Renal cortex interstitium (tissue), 15 donors: ENCODE data around the gene TSPEAR. TPM values are rescaled to one million over a fixed set of nuclear protein-coding genes. Genes with fewer than 3 reads are reported as not detected.

ENCODE experiments used
- DNase-seq, 11 donors: peaks; one replicate each; pipeline ENCODE4 v3.0.0-alpha.2; 2013; ENCODE audit warnings: low read depth in 9 of 11, low spot score in 4 of 11; ENCODE audit errors: extremely low read depth in 1 of 11
- long read RNA-seq, 16 experiments: transcript quantifications; one replicate each; lab custom pipeline, GENCODE V29; 2026
- polyA plus RNA-seq, 3 donors: library from polyadenylated mRNA; unstranded; fragments of 120-200 nt; gene quantifications; one replicate each; pipeline ENCODE4 v1.2.1, GENCODE V29; 2013; ENCODE audit not compliant: insufficient read length in 3 of 3

TSPEAR gene
- 1 to 10 TPM in 1 of 3 donors, under 1 TPM in 2; 0.82 to 1.5 (median 0.89) TPM for polyA plus RNA-seq
- long read RNA-seq, donor 1 = 0 reads
- long read RNA-seq, donor 2 = 0 reads
- long read RNA-seq, donor 3 = 0 reads
- long read RNA-seq, donor 4 = 0 reads
- long read RNA-seq, donor 5 = 0 reads
- long read RNA-seq, donor 6 = 0 reads
- long read RNA-seq, donor 7, partial matches to known transcripts = 0 of 1 reads
- long read RNA-seq, donor 7, other reads (novel, unspliced or antisense) = 0 of 1 reads
- long read RNA-seq, donor 8 = 0 reads
- long read RNA-seq, donor 9 = 0 reads
- long read RNA-seq, donor 10 = 0 reads
- long read RNA-seq, donor 11 = 0 reads
- long read RNA-seq, donor 12 = 0 reads
- long read RNA-seq, donor 13 = 0 reads
- long read RNA-seq, donor 14 = 0 reads
- long read RNA-seq, donor 15 = 0 reads
- long read RNA-seq, donor 16 = 0 reads

DNA sequence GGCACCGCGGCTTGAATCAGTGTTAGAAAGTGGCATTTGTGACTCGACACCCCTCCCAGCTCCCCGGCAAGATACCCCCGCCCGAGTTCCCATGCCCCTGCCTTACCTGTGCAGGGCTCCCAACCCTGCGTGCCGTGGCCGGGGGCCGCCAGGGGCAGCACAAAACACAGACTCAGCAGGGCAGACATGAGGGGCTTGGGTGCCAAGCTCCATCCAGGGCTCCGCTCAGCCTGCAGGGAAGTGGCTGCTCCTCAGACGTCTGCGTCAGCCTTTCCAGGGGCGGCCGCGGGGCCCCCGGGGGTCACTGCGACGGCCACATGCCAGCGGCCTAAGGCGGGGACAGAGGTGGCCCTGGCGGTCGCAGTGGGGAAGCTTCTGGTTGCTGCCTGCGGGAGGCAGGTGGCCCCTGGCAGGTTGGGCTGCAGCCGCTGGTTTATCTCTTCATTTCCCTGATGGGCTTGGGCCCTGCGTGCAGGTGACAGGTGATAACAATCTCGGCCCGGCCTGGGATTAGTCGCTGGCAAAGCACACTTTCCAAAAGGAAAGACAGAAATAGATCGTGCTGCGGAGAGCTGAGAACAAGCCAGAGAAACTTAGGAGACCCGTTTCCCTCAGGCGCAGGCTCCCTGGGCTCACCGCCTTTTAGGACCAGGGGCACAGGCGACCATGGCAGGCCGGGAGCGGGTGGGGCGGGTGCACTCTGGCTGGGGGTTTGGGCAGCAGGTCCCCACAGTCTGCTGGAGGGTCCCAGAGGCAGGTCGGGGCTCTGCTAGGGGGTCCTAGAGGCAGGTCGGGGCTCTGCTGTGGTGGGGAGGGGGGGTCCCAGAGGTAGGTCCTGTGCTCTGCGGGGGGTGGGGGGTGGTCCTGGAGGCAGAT lies at the start of gene TSPEAR:
TSPEAR (minus strand) TSS at position 246 of the 876 bp plus-strand sequence; CDS start at position 188, 58 bp downstream.
- no peak for DNase-seq

GRCh38 chr21:44760376-44760775 lies 49.0 kb upstream of the TSPEAR start:
- DNase-seq = no peak

DNA sequence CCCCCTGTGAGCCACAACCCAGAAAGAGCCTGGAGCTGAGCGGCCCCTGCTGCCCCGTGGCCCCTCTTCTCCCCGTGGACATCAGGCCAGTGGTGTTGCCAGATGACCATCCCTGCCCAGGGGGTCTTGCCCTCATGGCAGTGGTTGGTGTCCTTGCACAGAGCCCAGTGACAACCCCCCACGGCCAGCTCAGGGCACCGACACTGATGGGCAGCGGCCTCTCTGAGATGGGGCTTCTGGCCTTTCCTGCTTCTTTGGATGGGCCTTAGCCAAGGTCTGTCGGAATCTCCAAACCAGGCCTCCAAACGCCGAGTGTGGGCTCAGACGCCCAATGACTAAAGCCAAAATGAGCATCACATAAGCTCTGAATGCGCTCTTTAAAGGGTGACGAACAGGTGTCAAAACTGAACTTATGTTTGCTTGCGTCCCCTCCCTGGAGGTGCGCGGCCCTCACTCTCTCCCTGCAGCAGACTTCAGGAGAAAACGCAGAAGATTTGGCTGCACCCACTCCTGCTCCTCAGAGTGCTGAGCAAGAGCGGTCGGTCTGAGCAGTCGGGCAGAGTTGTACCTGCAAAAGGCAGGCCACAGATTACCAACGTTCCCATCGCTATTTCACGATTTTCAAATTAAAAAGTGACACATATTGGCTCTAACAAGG lies 48.4 kb upstream of the TSPEAR start:
- no peak for DNase-seq

- DNase-seq = no peak
Observed at GRCh38 chr21:44758781-44759627, 47.6 kb upstream of the TSPEAR start.

GRCh38 chr21:44758141-44758561 lies 46.8 kb upstream of the TSPEAR start:
- DNase-seq = no peak

DNA sequence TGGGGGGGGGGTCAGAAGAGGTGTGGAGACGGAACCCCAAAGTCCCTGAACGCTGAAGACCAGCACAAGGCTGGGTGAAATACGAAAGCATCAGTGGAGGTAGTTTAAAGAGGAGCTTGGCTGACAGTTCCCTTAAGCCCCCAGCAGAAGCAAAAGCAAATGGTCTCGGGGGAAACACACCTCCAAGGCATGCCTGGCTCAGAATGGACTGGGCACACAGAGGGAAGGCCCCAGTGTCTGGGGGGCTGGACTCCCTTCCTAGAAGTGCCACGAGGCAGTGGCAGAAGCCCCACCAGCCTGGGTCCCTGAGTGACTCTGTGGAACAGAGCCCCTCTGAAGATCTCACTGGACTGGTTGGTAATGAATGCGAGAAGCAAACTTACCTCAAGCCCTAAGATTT lies 46.4 kb upstream of the TSPEAR start:
- no peak for DNase-seq

GRCh38 chr21:44756423-44757185 lies 45.2 kb upstream of the TSPEAR start:
- no peak for DNase-seq

GRCh38 chr21:44755227-44755626 lies 43.9 kb upstream of the TSPEAR start:
- no peak for DNase-seq

DNA sequence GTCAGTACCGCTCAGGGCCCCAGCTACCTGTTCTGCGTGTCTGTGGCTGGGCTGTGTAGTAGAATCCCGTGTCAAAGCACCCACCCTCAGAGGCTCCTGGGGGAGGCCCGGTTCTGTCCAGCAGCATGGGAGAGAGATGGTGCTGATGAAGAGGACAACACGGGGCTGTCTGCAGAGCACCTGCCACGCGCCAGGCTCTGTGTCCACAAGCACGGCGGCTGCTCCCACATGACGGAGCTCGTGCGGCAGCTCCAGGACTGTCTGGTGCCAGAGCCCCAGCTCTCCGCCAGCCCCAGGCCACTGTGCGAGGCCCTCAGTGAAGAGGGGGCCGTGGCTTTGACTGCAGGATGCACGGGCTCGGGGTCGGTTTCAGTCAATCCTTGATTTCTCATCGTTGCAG lies 42.0 kb upstream of the TSPEAR start:
- no peak for DNase-seq

- DNase-seq = no peak
Observed at GRCh38 chr21:44752671-44753235, 41.4 kb upstream of the TSPEAR start.

DNA sequence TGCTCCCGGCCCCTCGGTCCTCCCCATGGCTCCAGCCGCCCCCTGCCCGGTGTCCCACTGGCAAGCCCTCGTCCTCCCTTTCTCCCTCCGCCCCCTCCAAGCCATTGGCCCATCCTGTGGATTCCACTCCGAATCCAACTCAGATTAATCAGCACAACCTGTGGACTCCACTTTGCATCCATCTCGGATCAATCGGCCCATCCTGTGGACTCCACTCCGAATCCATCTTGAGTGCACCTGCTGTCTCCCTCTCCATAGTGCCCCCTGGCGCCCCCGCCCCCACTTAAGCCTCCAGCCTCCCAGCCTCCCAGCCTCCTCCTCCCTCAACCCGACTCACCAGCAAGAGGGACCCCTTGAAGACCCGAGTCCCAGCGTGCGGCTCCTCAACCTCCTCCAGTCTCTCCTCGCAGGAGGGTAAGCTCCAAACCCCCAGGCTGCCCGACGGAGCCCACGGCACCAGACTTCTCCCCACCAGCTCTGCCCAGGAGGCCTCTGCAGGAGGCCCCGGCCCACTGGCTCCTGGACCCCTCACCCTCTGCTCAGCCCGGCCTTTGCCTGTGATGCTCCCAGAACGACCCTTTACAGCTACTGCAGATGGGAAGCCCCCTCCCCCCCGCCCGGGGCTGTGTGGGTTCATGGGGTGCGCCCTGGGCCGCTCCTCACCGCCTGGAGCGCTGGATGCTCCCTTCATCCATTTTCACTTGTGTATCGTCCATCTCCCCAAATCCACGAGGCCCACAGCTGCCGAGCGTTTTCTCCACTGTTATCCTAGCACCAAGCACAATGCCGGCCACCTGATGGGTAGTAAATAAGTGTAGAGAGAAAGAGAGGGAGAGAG lies 40.6 kb upstream of the TSPEAR start:
- no peak for DNase-seq

GRCh38 chr21:44751186-44751798 lies 39.9 kb upstream of the TSPEAR start:
- DNase-seq = no peak

DNA sequence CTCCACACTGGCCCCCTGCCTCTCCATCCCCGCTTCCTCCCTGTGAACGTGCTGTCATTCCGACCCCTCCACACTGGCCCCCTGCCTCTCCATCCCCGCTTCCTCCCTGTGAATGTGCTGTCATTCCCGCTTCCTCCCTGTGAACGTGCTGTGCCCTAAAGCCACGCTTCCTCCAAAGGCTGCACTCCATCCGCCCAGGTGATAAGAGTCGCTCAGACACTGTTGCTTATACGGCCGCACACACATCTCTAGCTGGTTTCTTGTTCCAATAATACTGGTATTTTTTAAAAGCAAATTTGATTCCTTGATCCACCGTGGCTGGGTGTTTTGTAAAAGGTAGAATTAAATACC lies 39.3 kb upstream of the TSPEAR start:
- DNase-seq = no peak

DNA sequence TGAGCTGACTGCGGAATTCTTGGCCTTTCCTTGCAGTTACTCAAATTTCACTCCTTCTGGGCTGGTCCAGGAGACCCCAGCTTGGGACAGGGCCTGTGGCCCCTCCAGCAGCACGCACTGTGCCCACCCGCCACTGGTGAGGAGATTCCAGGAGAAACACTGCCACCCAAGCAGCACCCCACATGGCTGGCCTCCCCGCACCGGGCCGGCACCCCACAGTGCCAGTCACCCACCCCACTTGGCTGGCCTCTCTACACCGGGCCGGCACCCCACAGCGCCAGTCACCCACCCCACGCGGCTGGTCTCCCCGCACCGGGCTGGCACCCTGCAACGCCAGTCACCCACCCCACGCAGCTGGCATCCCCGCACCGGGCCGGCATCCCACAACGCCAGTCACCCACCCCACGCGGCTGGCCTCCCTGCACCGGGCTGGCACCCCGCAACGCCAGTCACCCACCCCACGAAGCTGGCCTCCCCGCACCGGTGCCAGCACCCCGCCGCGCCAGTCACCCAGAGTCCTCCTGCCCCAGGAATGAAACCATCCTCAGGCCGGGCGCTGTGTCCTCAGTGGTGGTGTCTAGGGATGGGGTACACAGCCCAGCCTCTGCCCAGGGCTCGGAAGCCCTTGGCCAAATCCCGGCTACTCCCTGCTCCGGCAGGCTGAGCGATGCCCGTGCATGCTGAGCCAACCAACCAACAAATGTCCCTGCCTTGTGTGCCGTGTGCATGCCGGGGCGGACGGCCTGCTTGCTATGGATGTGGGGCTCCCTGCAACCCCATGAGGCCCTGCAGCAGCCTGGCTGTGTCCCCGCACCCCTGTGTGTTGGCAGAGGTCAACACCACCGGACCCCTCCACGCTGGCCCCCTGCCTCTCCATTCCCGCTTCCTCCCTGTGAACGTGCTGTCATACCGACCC lies 38.6 kb upstream of the TSPEAR start:
- no peak for DNase-seq

GRCh38 chr21:44749116-44749758 lies 37.9 kb upstream of the TSPEAR start:
- DNase-seq = no peak
